ENCODE measurements around the gene TFIP11.

TFIP11 gene

DNA sequence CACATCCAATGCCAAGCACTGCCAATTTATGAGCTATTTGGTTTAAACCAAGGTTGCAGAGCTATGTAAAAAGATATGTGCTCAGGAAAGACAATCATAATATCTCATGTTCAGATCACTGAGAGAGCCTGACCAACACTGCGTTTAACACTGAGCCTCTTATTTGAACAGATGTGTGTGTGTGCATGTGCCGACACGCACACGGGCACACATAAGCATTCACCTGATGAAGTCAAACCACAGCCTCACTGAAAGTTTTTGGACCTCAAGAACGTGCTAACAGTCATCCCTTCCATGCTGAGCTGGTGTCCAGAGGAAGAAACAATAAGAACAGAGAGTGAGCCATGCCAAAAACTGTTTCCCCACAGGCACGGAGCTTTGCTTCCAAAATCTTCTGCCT is 52.1 kb downstream of the TFIP11 start:
- Histone ChIP-seq H3K9me3 (ENCODE audit: control insufficient read depth, low read length) (no peaks in the 10 kb centered on the region), H3K36me3 (ENCODE audit: control insufficient read depth, insufficient read depth, low read length, severe bottlenecking) (peaks cover 56% of the 10 kb centered on the region), H3K4me1 (ENCODE audit: control insufficient read depth, insufficient read depth, low read length) (peaks cover 25% of the 10 kb centered on the region), H3K4me3 (ENCODE audit: low read length) (no peak overlapping the region), H3K27me3 (replicated peaks; ENCODE audit: control insufficient read depth, insufficient read depth, low read length) (no peaks in the 10 kb centered on the region), H3K9ac (ENCODE audit: low read length) (no peak overlapping the region)
- no peak for DNase-seq (ENCODE audit: low read depth)

DNA sequence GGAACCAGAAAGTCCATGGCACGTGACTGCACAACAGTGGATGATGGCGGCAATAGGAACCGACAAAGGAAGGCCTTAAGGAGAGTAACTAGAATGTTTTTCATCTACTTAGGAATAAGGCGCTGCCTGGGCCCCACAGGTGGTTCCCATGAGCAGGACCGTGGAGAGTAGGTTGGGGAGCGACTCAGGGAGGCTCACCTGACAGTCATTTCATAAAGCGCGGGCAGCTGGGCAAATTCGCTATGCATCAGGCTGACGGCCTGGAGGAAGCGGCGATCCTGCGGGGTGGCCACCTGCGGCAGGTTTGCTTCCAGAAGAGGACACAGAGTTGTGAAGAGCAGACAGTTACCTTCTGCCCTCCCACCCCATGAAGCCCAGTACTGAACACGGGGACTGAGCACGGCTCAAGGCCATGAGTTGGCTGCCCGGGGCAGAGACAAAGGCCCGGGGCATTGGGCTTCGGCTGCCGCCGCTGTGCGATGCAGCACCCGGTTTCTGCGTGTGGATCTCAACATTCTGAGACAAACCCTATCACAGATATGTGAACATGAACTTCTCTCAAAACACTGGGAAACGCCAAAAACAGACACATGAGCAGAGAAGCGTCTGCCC is 54.5 kb downstream of the TFIP11 start:
- Histone ChIP-seq H3K4me3 (ENCODE audit: low read length) (no peak overlapping the region), H3K9me3 (ENCODE audit: control insufficient read depth, low read length) (no peaks in the 10 kb centered on the region), H3K36me3 (ENCODE audit: control insufficient read depth, insufficient read depth, low read length, severe bottlenecking) (peaks cover 47% of the 10 kb centered on the region), H3K27me3 (replicated peaks; ENCODE audit: control insufficient read depth, insufficient read depth, low read length) (no peaks in the 10 kb centered on the region), H3K9ac (ENCODE audit: low read length) (no peak overlapping the region), H3K4me1 (ENCODE audit: control insufficient read depth, insufficient read depth, low read length) (peaks cover 16% of the 10 kb centered on the region)
- DNase-seq (ENCODE audit: low read depth): no peak

DNA sequence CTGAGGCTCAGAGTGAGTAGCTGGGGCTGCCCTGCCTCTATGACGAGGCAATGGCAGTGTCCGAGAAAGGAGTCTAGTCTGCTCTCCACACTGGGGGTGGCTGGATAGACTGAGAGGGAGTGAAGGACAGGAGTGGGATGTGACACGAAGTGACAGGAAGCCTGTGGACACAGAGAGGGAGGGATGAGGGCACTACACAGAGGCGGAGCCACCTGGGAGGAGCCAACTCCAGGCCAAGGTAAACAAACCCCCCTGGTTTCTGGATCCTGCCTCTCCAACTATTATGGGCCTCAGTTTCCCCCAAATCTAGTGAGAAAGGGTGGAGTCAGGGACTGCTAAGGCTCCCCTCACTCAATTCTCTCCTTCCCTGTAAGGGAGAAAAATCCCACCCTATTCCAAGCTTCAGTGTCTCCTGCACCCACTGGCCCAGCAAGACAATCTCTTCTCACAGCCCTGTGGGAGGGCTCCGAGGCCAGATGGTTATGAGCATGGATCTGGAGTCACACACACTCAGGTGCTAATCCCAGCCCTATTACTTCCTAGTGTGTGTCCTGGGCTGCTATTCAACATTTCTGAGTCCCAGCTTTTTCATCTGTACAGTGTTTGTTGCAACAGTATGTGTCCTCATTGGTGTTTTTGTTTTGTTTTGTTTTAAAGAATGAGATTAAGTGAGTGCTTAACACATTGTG is 58.3 kb downstream of the TFIP11 start:
- no peak overlapping the region for H3K4me3 ChIP-seq (ENCODE audit: low read length)

DNA sequence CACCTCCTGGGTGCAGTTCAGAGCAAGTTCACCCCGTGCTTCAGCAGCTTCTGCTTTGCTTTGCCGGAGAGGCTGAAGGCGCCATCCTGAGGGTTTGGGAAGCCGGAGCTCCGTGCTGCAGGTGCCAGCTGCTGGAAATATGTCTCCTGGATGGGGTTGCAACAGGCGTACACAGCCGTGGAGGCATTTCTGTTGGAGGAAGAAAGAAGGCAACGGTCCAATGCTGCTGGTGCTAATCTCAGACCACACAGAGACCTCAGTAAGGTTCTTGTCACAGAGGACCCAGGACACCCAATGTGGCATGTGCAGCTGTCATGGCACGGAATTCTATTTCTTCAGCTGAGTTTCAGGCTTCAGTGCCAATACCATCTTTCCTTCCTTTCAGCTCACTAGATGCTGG is 59.1 kb downstream of the TFIP11 start:
- DNase-seq (ENCODE audit: low read depth): no peak
- no peaks in the 10 kb centered on the region for H3K9me3 ChIP-seq (ENCODE audit: control insufficient read depth, low read length)
- H3K4me3 ChIP-seq (ENCODE audit: low read length): no peak overlapping the region
- H3K36me3 ChIP-seq (ENCODE audit: control insufficient read depth, insufficient read depth, low read length, severe bottlenecking): peaks cover 50% of the 10 kb centered on the region
- no peaks in the 10 kb centered on the region for H3K4me1 ChIP-seq (ENCODE audit: control insufficient read depth, insufficient read depth, low read length)
- H3K27me3 ChIP-seq (replicated peaks; ENCODE audit: control insufficient read depth, insufficient read depth, low read length): no peaks in the 10 kb centered on the region
- no peak overlapping the region for H3K9ac ChIP-seq (ENCODE audit: low read length)

More for the DNA sequence above, 58.3 kb downstream of the TFIP11 start:
- Histone ChIP-seq H3K27me3 (replicated peaks; ENCODE audit: control insufficient read depth, insufficient read depth, low read length) (no peaks in the 10 kb centered on the region), H3K36me3 (ENCODE audit: control insufficient read depth, insufficient read depth, low read length, severe bottlenecking) (peaks cover 54% of the 10 kb centered on the region), H3K9me3 (ENCODE audit: control insufficient read depth, low read length) (no peaks in the 10 kb centered on the region), H3K4me1 (ENCODE audit: control insufficient read depth, insufficient read depth, low read length) (no peaks in the 10 kb centered on the region), H3K9ac (ENCODE audit: low read length) (no peak overlapping the region)
- no peak for DNase-seq (ENCODE audit: low read depth)

DNA sequence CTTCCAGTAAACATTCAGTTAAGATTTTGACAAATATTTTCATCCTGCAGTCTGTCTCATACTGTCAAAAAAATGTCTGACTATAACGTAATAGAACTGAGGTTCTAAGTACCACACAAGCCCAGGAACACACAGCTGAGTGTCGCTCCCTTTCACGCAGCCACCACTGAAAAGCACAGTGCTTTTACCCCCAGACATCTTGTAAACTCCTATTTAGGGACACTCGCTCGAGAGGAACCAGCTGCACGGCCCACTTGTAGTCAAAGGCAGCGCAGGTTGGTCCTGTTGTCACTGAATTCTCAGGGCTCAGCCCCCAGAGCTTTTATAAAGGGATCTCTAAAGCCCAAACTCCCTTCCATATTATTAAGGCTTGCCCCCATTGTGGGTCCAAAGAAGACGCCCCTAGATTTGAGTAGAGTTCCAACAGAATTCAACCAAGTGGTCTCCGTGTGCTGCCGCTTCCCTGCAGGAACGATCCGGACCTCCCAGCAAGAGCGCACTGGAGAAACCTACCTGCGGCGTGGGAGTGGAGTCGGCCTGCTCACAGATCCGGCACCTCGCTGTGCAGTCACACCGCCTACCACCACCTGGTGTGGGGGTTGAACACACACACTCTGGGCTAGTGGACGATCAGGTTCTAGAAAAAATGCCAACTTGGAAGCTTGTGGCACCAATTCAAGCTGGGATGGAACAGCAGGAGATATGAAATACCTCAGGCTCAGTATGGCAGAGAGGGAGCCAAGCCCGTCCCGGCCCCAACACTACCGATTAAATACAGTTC is 59.8 kb downstream of the TFIP11 start:
- no peak for DNase-seq (ENCODE audit: low read depth)
- Histone ChIP-seq H3K9me3 (ENCODE audit: control insufficient read depth, low read length) (no peaks in the 10 kb centered on the region), H3K9ac (ENCODE audit: low read length) (no peak overlapping the region), H3K4me1 (ENCODE audit: control insufficient read depth, insufficient read depth, low read length) (no peaks in the 10 kb centered on the region), H3K27me3 (replicated peaks; ENCODE audit: control insufficient read depth, insufficient read depth, low read length) (no peaks in the 10 kb centered on the region), H3K36me3 (ENCODE audit: control insufficient read depth, insufficient read depth, low read length, severe bottlenecking) (peaks cover 43% of the 10 kb centered on the region), H3K4me3 (ENCODE audit: low read length) (no peak overlapping the region)

DNA sequence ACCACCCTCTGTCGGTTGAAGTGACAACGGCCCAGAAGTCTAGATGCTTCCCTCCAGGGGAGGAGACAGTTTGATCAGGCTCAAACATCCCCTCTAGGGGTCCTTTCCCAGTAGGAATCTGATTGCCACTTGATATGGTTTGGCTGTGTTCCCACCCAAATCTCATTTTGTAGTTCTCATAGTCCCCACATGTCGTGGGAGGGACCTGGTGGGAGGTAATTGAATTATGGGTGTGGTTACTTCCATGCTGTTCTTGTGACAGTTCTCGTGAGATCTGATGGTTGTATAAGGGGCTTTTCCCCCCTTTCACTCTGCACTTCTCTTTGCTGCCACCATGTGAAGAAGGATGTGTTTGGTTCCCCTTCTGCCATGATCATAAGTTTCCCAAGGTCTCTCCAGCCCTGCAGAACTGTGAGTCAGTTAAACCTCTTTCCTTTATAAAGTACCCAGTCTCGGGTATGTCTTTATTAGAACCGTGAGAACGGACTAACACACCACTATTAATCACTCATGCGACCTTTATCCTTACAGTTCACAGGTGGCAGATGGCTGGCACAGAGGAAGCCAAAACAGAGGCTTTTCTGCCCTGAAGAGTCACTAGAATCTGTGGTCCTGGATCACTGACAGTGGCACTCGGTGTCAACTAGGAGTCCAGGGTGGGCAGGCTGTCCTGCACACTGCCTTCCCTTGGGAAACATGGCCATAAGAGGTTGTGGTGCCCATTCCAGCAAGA is 61.7 kb downstream of the TFIP11 start:
- peaks cover 31% of the 10 kb centered on the region for H3K36me3 ChIP-seq (ENCODE audit: control insufficient read depth, insufficient read depth, low read length, severe bottlenecking)
- H3K9ac ChIP-seq (ENCODE audit: low read length): no peak overlapping the region

DNA sequence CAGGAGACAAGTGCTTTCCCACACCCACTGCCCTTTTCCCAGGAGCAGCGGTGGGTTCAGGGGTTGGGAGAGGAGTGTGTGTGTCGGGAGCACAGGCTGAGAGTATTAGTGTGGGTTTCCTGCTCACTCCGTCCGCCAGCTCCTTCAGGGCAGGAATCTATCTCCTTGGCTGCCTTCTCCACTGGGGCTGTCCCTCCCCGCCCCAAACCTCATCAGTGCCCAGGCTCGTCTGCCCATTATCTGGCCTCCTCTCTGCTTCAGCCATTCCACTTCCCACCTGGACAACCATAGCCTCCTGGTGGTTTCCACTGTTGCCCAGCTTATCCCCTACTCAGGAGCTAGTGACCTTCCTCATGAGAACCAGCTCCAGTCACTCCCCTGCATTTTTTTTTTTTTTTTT is 63.3 kb downstream of the TFIP11 start:
- Histone ChIP-seq H3K9me3 (ENCODE audit: control insufficient read depth, low read length) (no peaks in the 10 kb centered on the region), H3K27me3 (replicated peaks; ENCODE audit: control insufficient read depth, insufficient read depth, low read length) (no peaks in the 10 kb centered on the region), H3K4me1 (ENCODE audit: control insufficient read depth, insufficient read depth, low read length) (no peaks in the 10 kb centered on the region), H3K36me3 (ENCODE audit: control insufficient read depth, insufficient read depth, low read length, severe bottlenecking) (peaks cover 27% of the 10 kb centered on the region), H3K9ac (ENCODE audit: low read length) (no peak overlapping the region), H3K4me3 (ENCODE audit: low read length) (no peak overlapping the region)
- DNase-seq (ENCODE audit: low read depth): no peak

More for the DNA sequence above, 61.7 kb downstream of the TFIP11 start:
- Histone ChIP-seq H3K27me3 (replicated peaks; ENCODE audit: control insufficient read depth, insufficient read depth, low read length) (no peaks in the 10 kb centered on the region), H3K4me3 (ENCODE audit: low read length) (no peak overlapping the region), H3K4me1 (ENCODE audit: control insufficient read depth, insufficient read depth, low read length) (no peaks in the 10 kb centered on the region), H3K9me3 (ENCODE audit: control insufficient read depth, low read length) (no peaks in the 10 kb centered on the region)
- DNase-seq (ENCODE audit: low read depth): no peak

DNA sequence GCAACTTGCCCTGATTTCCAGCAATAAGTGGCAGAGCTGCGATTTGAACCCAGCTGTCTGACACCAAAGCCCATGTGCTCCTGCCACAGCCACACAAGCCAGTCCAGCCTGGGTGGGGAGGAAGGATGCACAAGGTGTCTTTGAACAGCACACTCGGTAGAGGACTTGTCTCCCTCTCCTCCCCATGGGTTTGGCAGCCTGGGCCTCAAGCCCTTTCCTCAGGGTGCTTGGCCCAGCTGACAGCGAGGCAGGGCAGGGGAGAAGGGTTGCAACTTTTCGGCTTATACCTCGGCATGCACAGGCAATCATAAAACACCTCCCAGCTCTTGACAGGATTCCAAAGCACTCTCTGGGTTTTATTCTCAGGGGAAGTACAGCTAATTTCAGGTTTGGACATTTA is 63.9 kb downstream of the TFIP11 start:
- no peak overlapping the region for H3K4me3 ChIP-seq (ENCODE audit: low read length)
- peaks cover 21% of the 10 kb centered on the region for H3K36me3 ChIP-seq (ENCODE audit: control insufficient read depth, insufficient read depth, low read length, severe bottlenecking)
- no peaks in the 10 kb centered on the region for H3K4me1 ChIP-seq (ENCODE audit: control insufficient read depth, insufficient read depth, low read length)
- H3K27me3 ChIP-seq (replicated peaks; ENCODE audit: control insufficient read depth, insufficient read depth, low read length): no peaks in the 10 kb centered on the region
- no peak overlapping the region for H3K9ac ChIP-seq (ENCODE audit: low read length)
- no peaks in the 10 kb centered on the region for H3K9me3 ChIP-seq (ENCODE audit: control insufficient read depth, low read length)
- no peak for DNase-seq (ENCODE audit: low read depth)

DNA sequence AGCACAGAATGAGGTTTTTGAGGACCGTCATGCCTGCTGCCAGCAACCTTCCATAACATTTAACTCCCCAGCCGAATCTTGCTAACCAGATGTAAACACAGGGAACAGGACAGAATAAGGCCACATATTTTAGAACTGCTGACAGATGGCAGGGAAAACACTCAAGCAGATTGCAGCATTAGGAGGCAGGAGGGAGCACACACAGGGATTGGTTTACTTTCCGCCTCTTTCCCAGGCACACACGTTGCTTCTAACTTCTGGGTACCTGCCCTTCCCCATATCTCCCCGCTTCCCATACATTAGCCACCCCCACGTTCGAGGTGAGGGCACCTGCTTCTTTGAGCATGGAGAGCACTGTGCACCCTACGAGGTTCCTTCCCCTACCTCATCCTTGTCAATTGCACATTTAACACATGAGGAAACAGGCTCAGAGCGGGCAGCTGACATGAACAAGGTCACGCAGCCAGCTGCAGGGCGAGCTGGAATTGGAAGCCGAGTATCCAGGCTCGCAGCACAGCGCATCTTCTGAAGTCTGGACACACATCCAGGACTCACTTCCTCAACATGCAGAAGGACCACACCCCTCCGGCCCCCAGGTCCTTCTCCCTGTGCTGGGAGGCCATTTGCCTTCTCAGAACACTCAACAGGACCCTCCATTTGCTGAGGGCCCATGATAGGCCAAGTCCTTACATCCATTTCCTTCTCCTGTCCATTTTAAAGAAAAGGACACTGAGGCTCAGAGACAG is 64.5 kb downstream of the TFIP11 start:
- peaks cover 16% of the 10 kb centered on the region for H3K36me3 ChIP-seq (ENCODE audit: control insufficient read depth, insufficient read depth, low read length, severe bottlenecking)
- H3K9ac ChIP-seq (ENCODE audit: low read length): no peak overlapping the region
- DNase-seq (ENCODE audit: low read depth): no peak
- no peaks in the 10 kb centered on the region for H3K27me3 ChIP-seq (replicated peaks; ENCODE audit: control insufficient read depth, insufficient read depth, low read length)
- no peaks in the 10 kb centered on the region for H3K9me3 ChIP-seq (ENCODE audit: control insufficient read depth, low read length)
- no peaks in the 10 kb centered on the region for H3K4me1 ChIP-seq (ENCODE audit: control insufficient read depth, insufficient read depth, low read length)
- H3K4me3 ChIP-seq (ENCODE audit: low read length): no peak overlapping the region

DNA sequence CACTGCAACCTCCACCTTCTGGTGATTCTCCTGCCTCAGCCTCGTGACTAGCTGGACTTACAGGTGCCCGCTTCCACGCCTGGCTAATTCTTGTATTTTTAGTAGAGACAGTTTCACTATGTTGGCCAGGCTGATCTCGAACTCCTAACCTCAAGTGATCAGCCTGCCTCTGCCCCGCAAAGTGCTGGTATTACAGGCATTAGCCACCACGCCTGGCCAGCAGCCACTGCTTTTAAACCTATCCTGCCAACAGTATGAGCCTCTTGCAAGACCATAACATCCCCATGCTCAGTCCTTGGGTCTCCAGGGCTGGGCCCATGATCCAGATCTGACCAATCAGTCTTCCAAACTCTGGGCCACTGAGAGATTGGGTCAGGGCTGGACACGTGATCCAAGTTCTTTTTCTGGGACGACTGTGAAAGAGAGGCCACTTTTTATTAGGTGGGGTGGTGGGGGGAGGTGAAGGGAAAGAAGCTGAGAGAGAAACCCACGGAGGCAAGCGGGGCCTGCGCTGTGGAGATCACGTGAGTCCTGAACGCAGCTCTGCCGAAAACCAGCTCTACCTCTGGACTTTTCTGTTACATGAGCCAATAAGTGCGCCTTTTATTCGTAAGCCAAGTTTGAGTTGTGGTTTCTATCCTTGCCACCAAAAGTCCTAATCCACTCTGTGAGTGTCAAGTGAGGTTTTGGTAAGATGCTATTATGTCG is 65.3 kb downstream of the TFIP11 start:
- Histone ChIP-seq H3K9ac (ENCODE audit: low read length) (no peak overlapping the region), H3K4me1 (ENCODE audit: control insufficient read depth, insufficient read depth, low read length) (no peaks in the 10 kb centered on the region), H3K36me3 (ENCODE audit: control insufficient read depth, insufficient read depth, low read length, severe bottlenecking) (peaks cover 8% of the 10 kb centered on the region), H3K9me3 (ENCODE audit: control insufficient read depth, low read length) (no peaks in the 10 kb centered on the region), H3K4me3 (ENCODE audit: low read length) (no peak overlapping the region), H3K27me3 (replicated peaks; ENCODE audit: control insufficient read depth, insufficient read depth, low read length) (no peaks in the 10 kb centered on the region)
- DNase-seq (ENCODE audit: low read depth): no peak
